HL-60 (cell line): Measurements from ENCODE around the gene DNAJC27.

Experiments used
- DNase-seq, 2 experiments: peaks; one replicate each; pipeline ENCODE4 v3.0.0-alpha.2; 2010 to 2020; ENCODE audit warnings: low read depth in 1 of 2, low spot score in 1 of 2
- H3K27ac ChIP-seq: fragments of 250-450 bp; sonication (Bioruptor Pico); replicated peaks from 2 replicates; pipeline ENCODE4 v1.5.1; 2020; ENCODE audit warnings: mild to moderate bottlenecking, moderate library complexity
- H3K27me3 ChIP-seq: fragments of 250-450 bp; sonication (Bioruptor Pico); 2 replicates; pipeline ENCODE4 v1.5.1; 2021; ENCODE audit warnings: mild to moderate bottlenecking, moderate library complexity; ENCODE audit not compliant: insufficient read depth, poor library complexity, severe bottlenecking
- H3K4me3 ChIP-seq: replicated peaks from 2 replicates; pipeline ENCODE4 v1.5.1; 2011; ENCODE audit warnings: mild to moderate bottlenecking, control low read depth, low read length; ENCODE audit not compliant: insufficient read depth
- GABPA ChIP-seq: IDR thresholded peaks from 2 replicates; pipeline ENCODE4 v1.6.1; 2012; ENCODE audit warnings: low read depth
- POLR2AphosphoS5 ChIP-seq: IDR thresholded peaks from 2 replicates; pipeline ENCODE4 v1.6.1; 2012; ENCODE audit warnings: low read depth
- SPI1 ChIP-seq: IDR thresholded peaks from 2 replicates; pipeline ENCODE4 v1.6.1; 2012; ENCODE audit warnings: low read depth, mild to moderate bottlenecking, borderline replicate concordance
- TF ChIP-seq, protein P1 (sequence below): IDR thresholded peaks from one replicate; pipeline ENCODE4 v1.5.1; 2011; ENCODE audit warnings: low read length, control low read depth, inconsistent platforms; ENCODE audit not compliant: insufficient read depth
- TF ChIP-seq, protein P2 (sequence below): IDR thresholded peaks from 2 replicates; pipeline ENCODE4 v1.6.1; 2012; ENCODE audit warnings: low read depth; ENCODE audit not compliant: insufficient replicate concordance

Gene DNAJC27

DNA sequence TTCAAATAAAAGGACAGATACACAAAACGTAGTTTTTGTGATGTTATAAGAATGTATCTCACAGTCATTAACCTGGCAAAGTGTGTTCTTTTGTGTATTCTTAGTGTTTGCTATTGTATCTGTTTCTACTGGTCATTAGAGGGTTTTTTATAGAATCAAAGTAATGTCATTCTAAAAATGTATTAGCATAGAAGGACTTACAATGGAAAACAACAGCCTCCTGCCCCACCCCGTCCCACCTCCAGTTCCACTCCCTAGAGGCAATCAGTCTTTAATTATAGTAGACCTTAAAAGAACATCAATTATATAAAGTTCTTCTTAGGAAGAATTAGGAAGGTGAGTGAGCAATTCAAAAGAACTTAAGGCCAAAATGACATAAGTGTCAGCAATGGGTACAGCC lies 13.8 kb downstream of the DNAJC27 start:
- H3K4me3 ChIP-seq = no peak overlapping the region
- DNase-seq = no peak
- no peaks in the 10 kb centered on the region for H3K27me3 ChIP-seq
- H3K27ac ChIP-seq = no peak overlapping the region
- TF ChIP-seq, protein P1, sequence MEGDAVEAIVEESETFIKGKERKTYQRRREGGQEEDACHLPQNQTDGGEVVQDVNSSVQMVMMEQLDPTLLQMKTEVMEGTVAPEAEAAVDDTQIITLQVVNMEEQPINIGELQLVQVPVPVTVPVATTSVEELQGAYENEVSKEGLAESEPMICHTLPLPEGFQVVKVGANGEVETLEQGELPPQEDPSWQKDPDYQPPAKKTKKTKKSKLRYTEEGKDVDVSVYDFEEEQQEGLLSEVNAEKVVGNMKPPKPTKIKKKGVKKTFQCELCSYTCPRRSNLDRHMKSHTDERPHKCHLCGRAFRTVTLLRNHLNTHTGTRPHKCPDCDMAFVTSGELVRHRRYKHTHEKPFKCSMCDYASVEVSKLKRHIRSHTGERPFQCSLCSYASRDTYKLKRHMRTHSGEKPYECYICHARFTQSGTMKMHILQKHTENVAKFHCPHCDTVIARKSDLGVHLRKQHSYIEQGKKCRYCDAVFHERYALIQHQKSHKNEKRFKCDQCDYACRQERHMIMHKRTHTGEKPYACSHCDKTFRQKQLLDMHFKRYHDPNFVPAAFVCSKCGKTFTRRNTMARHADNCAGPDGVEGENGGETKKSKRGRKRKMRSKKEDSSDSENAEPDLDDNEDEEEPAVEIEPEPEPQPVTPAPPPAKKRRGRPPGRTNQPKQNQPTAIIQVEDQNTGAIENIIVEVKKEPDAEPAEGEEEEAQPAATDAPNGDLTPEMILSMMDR = no peak
- no peak for TF ChIP-seq POLR2AphosphoS5
- TF ChIP-seq SPI1 = no peak
- TF ChIP-seq, protein P2, sequence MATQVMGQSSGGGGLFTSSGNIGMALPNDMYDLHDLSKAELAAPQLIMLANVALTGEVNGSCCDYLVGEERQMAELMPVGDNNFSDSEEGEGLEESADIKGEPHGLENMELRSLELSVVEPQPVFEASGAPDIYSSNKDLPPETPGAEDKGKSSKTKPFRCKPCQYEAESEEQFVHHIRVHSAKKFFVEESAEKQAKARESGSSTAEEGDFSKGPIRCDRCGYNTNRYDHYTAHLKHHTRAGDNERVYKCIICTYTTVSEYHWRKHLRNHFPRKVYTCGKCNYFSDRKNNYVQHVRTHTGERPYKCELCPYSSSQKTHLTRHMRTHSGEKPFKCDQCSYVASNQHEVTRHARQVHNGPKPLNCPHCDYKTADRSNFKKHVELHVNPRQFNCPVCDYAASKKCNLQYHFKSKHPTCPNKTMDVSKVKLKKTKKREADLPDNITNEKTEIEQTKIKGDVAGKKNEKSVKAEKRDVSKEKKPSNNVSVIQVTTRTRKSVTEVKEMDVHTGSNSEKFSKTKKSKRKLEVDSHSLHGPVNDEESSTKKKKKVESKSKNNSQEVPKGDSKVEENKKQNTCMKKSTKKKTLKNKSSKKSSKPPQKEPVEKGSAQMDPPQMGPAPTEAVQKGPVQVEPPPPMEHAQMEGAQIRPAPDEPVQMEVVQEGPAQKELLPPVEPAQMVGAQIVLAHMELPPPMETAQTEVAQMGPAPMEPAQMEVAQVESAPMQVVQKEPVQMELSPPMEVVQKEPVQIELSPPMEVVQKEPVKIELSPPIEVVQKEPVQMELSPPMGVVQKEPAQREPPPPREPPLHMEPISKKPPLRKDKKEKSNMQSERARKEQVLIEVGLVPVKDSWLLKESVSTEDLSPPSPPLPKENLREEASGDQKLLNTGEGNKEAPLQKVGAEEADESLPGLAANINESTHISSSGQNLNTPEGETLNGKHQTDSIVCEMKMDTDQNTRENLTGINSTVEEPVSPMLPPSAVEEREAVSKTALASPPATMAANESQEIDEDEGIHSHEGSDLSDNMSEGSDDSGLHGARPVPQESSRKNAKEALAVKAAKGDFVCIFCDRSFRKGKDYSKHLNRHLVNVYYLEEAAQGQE = no peak
- TF ChIP-seq GABPA = no peak

DNA sequence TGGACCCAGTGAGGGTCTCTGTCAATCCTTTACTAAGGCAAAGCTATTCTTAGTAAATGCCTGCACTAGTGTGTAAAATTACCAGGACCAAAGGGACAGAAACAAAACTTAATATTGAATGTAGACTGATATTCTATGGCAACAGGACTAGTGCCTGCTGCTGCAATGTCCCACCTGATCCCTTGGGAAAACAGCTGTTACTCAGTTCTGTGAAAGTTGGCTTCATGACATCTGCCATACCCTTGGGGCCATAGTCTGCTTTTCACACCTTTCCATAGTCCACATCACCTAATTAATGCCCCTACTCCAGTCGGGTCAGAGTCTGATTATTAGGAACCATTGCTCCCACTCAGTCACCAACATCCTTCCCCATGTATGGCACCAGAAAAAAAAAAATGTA lies 14.5 kb downstream of the DNAJC27 start:
- TF ChIP-seq, protein P2 = no peak
- TF ChIP-seq POLR2AphosphoS5 (no peak), GABPA (no peak), SPI1 (no peak)
- TF ChIP-seq, protein P1 = no peak
- no peak overlapping the region for H3K27ac ChIP-seq
- no peak for DNase-seq
- no peaks in the 10 kb centered on the region for H3K27me3 ChIP-seq
- H3K4me3 ChIP-seq = no peak overlapping the region

DNA sequence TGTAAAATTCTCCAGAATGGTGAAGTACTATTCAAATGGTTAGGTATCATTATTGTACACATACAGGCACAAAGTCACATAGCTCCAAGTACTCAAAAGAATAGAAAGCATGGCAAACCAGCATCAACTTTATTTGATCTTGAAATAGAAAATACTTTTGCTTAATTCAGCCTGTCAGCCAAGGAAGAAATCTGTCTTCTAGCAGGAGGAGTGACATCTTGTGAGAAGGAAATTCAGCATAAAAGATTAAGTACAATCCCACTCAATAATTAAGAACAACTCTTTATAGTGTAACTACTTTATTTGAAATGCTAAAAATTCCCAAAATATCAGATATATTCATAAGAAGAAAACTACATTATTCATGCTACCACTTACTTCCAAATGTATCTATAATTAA lies 15.8 kb downstream of the DNAJC27 start:
- TF ChIP-seq GABPA (no peak), SPI1 (no peak), POLR2AphosphoS5 (no peak)
- TF ChIP-seq, protein P2 = no peak
- TF ChIP-seq, protein P1 = no peak
- no peak overlapping the region for H3K27ac ChIP-seq
- no peak overlapping the region for H3K4me3 ChIP-seq
- H3K27me3 ChIP-seq = no peaks in the 10 kb centered on the region
- DNase-seq = no peak
